CD4-positive, alpha-beta T cell treated with Interferon gamma for 1 hour (primary cell): Measurements from ENCODE around the gene CEP128.

Experiments used
- DNase-seq: peaks from one replicate; pipeline ENCODE4 v3.0.0-alpha.2; 2020

Gene CEP128

GRCh38 chr14:80523518-80524117, 417.9 kb downstream of the CEP128 start:
- DNase-seq: no peak

- DNase-seq: no peak
Measured at GRCh38 chr14:80522936-80523335, 418.6 kb downstream of the CEP128 start.

GRCh38 chr14:80522411-80522810, 419.1 kb downstream of the CEP128 start:
- DNase-seq: no peak

GRCh38 chr14:80521456-80521855, 420.1 kb downstream of the CEP128 start:
- DNase-seq: no peak

GRCh38 chr14:80519002-80519401, 422.5 kb downstream of the CEP128 start:
- DNase-seq: no peak

- no peak for DNase-seq
Measured at GRCh38 chr14:80518173-80518572, 423.4 kb downstream of the CEP128 start.

- no peak for DNase-seq
Measured at GRCh38 chr14:80507292-80507869, 434.2 kb downstream of the CEP128 start.

- DNase-seq: no peak
Measured at GRCh38 chr14:80504781-80505180, 436.8 kb downstream of the CEP128 start.

- no peak for DNase-seq
Measured at GRCh38 chr14:80498533-80498932, 443.0 kb downstream of the CEP128 start.

GRCh38 chr14:80496090-80496489, 445.4 kb downstream of the CEP128 start:
- DNase-seq: no peak

- no peak for DNase-seq
Measured at GRCh38 chr14:80494769-80495168, 446.8 kb downstream of the CEP128 start.

GRCh38 chr14:80493620-80494019, 447.9 kb downstream of the CEP128 start:
- DNase-seq: no peak

- no peak for DNase-seq
Measured at GRCh38 chr14:80491650-80492049, 449.9 kb downstream of the CEP128 start.

GRCh38 chr14:80491131-80491530, 450.4 kb downstream of the CEP128 start:
- DNase-seq: no peak

GRCh38 chr14:80489513-80489912, 452.0 kb downstream of the CEP128 start:
- DNase-seq: no peak

- DNase-seq: no peak
Measured at GRCh38 chr14:80485764-80486163, 455.8 kb downstream of the CEP128 start.

GRCh38 chr14:80483331-80483730, 458.2 kb downstream of the CEP128 start:
- DNase-seq: no peak

- DNase-seq: no peak
Measured at GRCh38 chr14:80477388-80478160, 464.0 kb downstream of the CEP128 start.

- DNase-seq: no peak
Measured at GRCh38 chr14:80475074-80475473, 466.5 kb downstream of the CEP128 start.

- DNase-seq: no peak
Measured at GRCh38 chr14:80468331-80469122, 473.0 kb downstream of the CEP128 start.

GRCh38 chr14:80465546-80466220, 475.9 kb downstream of the CEP128 start:
- DNase-seq: no peak

- no peak for DNase-seq
Measured at GRCh38 chr14:80464531-80465149, 476.9 kb downstream of the CEP128 start.
